ENCODE data around the gene MYOM1. TPM values are rescaled to one million over a fixed set of nuclear protein-coding genes. Genes with fewer than 3 reads are reported as not detected.
A peak's percentile ranks its signal among the peaks of the same experiment; 100 is the strongest.
"Not testable (repeated sequence)": the region's sequence is repeated elsewhere in the genome, so short reads cannot be mapped to it uniquely, and the experiment has no call there.

Gene MYOM1
- total RNA-seq, 1 donor from 2014 or later = 2.5 TPM

DNA sequence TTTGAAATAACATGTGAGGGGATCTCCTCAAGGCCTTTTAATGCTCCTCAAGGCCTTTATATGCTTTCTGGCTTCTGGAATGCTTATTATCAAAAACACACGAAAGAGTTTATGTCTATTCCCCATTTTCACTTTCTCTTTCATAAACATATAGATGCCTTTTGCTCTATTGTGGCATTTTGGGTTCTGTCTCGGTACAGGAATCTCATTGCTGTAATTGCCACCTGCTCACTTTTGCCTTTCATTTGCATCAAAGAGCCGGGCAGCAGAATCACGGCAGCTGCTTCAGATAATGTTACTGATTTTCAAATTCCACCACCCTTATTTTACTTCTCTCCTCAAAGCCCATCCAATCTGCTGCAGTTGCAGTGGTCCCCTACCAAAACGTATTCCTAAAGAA lies 152.0 kb downstream of the MYOM1 start:
- ATAC-seq (no peak), DNase-seq (no peak)
- no peak overlapping the region for H3K4me3 ChIP-seq
- H3K36me3 ChIP-seq = no peaks in the 10 kb centered on the region
- no peaks in the 10 kb centered on the region for H3K9me3 ChIP-seq
- no peaks in the 10 kb centered on the region for H3K27me3 ChIP-seq
- H3K27ac ChIP-seq = no peak overlapping the region
- peaks cover 3% of the 10 kb centered on the region for H3K4me1 ChIP-seq
- TF ChIP-seq, protein P1, sequence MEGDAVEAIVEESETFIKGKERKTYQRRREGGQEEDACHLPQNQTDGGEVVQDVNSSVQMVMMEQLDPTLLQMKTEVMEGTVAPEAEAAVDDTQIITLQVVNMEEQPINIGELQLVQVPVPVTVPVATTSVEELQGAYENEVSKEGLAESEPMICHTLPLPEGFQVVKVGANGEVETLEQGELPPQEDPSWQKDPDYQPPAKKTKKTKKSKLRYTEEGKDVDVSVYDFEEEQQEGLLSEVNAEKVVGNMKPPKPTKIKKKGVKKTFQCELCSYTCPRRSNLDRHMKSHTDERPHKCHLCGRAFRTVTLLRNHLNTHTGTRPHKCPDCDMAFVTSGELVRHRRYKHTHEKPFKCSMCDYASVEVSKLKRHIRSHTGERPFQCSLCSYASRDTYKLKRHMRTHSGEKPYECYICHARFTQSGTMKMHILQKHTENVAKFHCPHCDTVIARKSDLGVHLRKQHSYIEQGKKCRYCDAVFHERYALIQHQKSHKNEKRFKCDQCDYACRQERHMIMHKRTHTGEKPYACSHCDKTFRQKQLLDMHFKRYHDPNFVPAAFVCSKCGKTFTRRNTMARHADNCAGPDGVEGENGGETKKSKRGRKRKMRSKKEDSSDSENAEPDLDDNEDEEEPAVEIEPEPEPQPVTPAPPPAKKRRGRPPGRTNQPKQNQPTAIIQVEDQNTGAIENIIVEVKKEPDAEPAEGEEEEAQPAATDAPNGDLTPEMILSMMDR (IDR thresholded peaks at IDR 0.05) = no peak
- intact Hi-C loops (cut with DNase I) = no loop called here

DNA sequence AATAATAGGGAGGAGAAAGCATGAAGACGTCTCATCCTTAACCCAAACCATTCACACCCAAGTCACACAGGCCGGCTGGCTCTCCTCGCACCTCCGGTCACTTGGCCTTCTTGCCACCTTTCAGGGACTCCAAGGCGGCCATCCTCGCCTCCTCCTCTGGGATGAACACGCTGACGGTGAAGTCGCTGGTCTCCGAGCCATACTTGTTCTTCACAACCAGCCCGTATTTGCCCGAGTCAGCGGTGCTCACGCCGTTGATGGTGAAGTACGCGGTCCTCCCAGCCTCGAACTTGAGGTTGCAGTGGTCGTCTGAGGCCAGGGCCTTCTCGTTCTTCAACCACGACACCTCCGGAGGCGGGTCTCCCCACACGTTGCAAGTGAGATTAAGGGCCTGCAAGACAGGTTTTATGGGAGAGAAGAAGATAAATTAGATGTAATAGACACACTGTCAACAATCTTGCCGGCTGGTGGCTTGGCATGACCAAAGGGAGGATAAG lies 152.6 kb downstream of the MYOM1 start:
- ATAC-seq (no peak), DNase-seq (no peak)
- intact Hi-C loops (cut with DNase I) = no loop called here
- Histone ChIP-seq H3K27me3 (no peaks in the 10 kb centered on the region), H3K9me3 (no peaks in the 10 kb centered on the region), H3K4me1 (peaks cover 6% of the 10 kb centered on the region), H3K4me3 (no peak overlapping the region), H3K27ac (no peak overlapping the region), H3K36me3 (no peaks in the 10 kb centered on the region)
- TF ChIP-seq, protein P1 (IDR thresholded peaks at IDR 0.05) = no peak

DNA sequence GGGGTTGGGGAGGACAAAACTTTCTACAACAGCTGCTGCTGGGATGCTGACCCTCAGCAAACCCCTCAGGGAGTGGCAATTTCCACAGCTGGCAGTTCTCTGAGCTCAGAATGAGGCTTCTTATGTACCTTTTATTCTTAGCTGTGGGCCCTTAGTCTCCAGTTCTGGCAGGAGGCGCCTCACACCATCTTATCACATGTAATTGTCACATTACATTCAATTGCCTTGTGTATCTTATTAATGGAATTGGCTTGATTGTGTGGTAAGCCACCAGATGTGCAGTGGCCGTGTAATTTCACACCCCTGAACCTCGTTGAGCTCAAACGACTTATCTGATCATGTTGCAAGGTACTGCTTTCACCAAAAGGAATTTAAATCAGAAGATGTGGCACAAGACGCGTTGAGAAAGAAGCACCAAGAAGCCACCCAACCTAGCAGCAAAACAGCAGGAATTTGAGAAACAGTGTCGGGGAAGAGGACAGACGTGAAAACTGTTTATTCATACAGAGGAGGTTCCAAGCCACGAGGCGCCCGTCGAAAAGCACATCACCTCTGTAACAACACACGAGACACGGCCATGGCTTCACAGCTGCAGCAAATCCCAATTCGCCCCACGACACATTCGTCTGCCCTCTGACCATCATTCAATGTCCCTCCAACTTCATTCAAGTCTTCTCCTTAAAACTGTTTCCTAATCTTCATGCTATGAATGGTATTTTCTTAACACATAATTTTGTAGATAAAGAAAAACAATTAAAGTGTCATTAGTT lies 153.2 kb downstream of the MYOM1 start:
- Histone ChIP-seq H3K4me3 (no peak overlapping the region), H3K36me3 (no peaks in the 10 kb centered on the region), H3K9me3 (no peaks in the 10 kb centered on the region), H3K27me3 (no peaks in the 10 kb centered on the region), H3K4me1 (peaks cover 6% of the 10 kb centered on the region), H3K27ac (no peak overlapping the region)
- TF ChIP-seq, protein P1 (IDR thresholded peaks at IDR 0.05) = no peak
- intact Hi-C loops (cut with DNase I) = no loop called here
- DNase-seq (no peak), ATAC-seq (no peak)

DNA sequence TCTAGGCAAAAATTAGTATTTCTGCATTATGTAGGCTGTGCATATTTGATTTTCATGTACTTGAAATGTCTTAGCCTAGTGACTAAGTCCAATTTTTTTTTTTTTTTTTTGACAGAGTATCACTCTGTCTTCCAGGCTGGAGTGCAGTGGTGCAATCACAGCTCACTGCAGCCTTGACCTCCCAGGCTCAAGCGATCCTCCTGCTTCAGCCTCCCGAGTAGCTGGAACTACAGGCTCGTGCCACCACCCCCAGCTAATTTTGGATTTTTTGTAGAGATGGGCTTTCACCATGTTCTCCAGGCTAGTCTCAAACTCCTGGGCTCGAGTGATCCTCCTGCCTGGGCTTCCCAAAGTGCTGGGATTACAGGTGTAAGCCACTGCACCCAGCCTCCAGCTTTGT lies 156.0 kb downstream of the MYOM1 start:
- H3K4me3 ChIP-seq; H3K36me3 ChIP-seq; ATAC-seq; H3K9me3 ChIP-seq; DNase-seq; intact Hi-C loops (cut with DNase I); H3K27ac ChIP-seq; H3K27me3 ChIP-seq: not testable (repeated sequence)
- peaks cover 27% of the 10 kb centered on the region for H3K4me1 ChIP-seq

DNA sequence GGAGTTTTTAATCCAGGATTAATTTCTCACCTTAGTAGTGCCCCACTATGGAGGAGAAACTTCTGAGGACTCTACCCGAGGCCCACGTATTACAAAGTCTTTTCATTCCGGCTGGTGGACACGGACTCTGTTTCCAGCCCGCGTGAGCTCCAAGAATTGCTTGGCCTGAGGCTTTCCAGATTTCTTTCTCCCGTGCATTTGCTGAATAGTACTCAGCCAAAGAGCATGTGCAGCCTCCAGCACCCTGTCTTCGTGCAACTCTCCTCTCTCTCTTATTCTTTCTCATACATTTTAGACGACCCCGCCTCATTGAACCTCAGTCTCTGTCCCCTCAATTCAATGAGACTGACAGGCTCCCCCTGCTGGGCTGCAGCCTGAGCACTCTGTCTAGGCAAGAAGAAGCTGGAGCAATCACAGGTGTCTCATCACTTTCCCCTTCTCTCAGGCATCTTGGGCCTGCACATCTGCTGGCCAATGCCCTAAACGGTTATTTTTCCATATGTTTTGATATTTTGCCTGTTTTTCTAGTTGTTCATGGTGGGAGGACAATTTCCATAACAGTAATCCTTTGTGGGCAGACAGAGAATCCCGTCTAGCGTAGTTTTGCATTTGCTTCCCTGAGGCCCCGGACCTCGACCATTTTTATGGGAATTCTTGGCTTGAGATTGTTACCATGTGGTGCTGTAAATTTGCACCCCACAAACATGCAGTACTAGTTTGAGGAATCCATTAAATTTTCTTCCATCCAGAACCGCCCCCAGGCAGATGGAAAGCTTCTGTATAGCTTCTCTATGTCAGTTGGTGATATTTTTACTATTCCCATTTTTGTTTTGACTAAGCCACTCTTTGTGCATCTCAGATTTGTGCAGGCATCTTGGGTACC lies 156.7 kb downstream of the MYOM1 start:
- Histone ChIP-seq H3K4me1 (peaks cover 27% of the 10 kb centered on the region), H3K9me3 (no peaks in the 10 kb centered on the region), H3K36me3 (no peaks in the 10 kb centered on the region), H3K27me3 (no peaks in the 10 kb centered on the region), H3K4me3 (no peak overlapping the region), H3K27ac (no peak overlapping the region)
- ATAC-seq = peak; percentile 85
- DNase-seq = peak; percentile 87
- intact Hi-C loops (cut with DNase I) = no loop called here
- TF ChIP-seq, protein P1 (IDR thresholded peaks at IDR 0.05) = peak; percentile 81

All from upper lobe of right lung (tissue), 1 donor.